ENCODE data around the gene RAD1. TPM values are rescaled to one million over a fixed set of nuclear protein-coding genes. Genes with fewer than 3 reads are reported as not detected.

Gene RAD1
- total RNA-seq, 2 experiments from 2014 or later: 37.9 to 39.2 TPM

- no peak for DNase-seq
- CTCF ChIA-PET: interaction anchor here (1.7 kb wide), 1 partner anchor 32 kb away, joined by 4 read pairs; no protein-coding TSS in a partner anchor
Observed at GRCh38 chr5:34866989-34867471, 48.3 kb downstream of the RAD1 start.

GRCh38 chr5:34865091-34865490, 50.2 kb downstream of the RAD1 start:
- Mint-ChIP-seq H3K27me3 (no peaks in the 10 kb centered on the region), H3K4me1 (ENCODE audit: low read depth) (no peaks in the 10 kb centered on the region), H3K4me3 (no peak overlapping the region), H3K36me3 (ENCODE audit: low read depth) (no peaks in the 10 kb centered on the region), H3K27ac (no peak overlapping the region), H3K9me3 (no peaks in the 10 kb centered on the region)
- ATAC-seq (no peak), DNase-seq (no peak)
- ChIA-PET POLR2A (no interaction called here), CTCF (no interaction called here)
- intact Hi-C loops (cut with micrococcal nuclease): no loop called here
- TF ChIP-seq CTCF (IDR thresholded peaks at IDR 0.05): no peak

More at GRCh38 chr5:34866989-34867471, 48.3 kb downstream of the RAD1 start:
- no peak overlapping the region for H3K4me3 Mint-ChIP-seq
- H3K36me3 Mint-ChIP-seq (ENCODE audit: low read depth): no peaks in the 10 kb centered on the region
- no peak overlapping the region for H3K27ac Mint-ChIP-seq
- intact Hi-C loops (cut with micrococcal nuclease): no loop called here
- POLR2A ChIA-PET: no interaction called here
- TF ChIP-seq CTCF (IDR thresholded peaks at IDR 0.05): no peak
- H3K9me3 Mint-ChIP-seq: no peaks in the 10 kb centered on the region
- H3K4me1 Mint-ChIP-seq (ENCODE audit: low read depth): no peaks in the 10 kb centered on the region
- no peaks in the 10 kb centered on the region for H3K27me3 Mint-ChIP-seq
- ATAC-seq: no peak

GRCh38 chr5:34863946-34864345, 51.4 kb downstream of the RAD1 start:
- no peaks in the 10 kb centered on the region for H3K9me3 Mint-ChIP-seq
- intact Hi-C loops (cut with micrococcal nuclease): no loop called here
- no peaks in the 10 kb centered on the region for H3K4me1 Mint-ChIP-seq (ENCODE audit: low read depth)
- ChIA-PET POLR2A (no interaction called here), CTCF (no interaction called here)
- H3K36me3 Mint-ChIP-seq (ENCODE audit: low read depth): no peaks in the 10 kb centered on the region
- H3K4me3 Mint-ChIP-seq: no peak overlapping the region
- DNase-seq (no peak), ATAC-seq (no peak)
- H3K27me3 Mint-ChIP-seq: no peaks in the 10 kb centered on the region
- H3K27ac Mint-ChIP-seq: no peak overlapping the region
- TF ChIP-seq CTCF (IDR thresholded peaks at IDR 0.05): no peak

GRCh38 chr5:34859253-34859652, 56.1 kb downstream of the RAD1 start:
- Mint-ChIP-seq H3K36me3 (ENCODE audit: low read depth) (no peaks in the 10 kb centered on the region), H3K27me3 (no peaks in the 10 kb centered on the region), H3K4me3 (no peak overlapping the region), H3K27ac (no peak overlapping the region), H3K4me1 (ENCODE audit: low read depth) (no peaks in the 10 kb centered on the region), H3K9me3 (no peaks in the 10 kb centered on the region)
- ChIA-PET POLR2A (no interaction called here), CTCF (interaction anchor here (1.5 kb wide), 1 partner anchor 39 kb away, joined by 4 read pairs; no protein-coding TSS in a partner anchor)
- no peak for ATAC-seq
- no peak for DNase-seq
- intact Hi-C loops (cut with micrococcal nuclease): no loop called here
- no peak for TF ChIP-seq CTCF (IDR thresholded peaks at IDR 0.05)

GRCh38 chr5:34858790-34859189, 56.5 kb downstream of the RAD1 start:
- ATAC-seq (no peak), DNase-seq (no peak)
- Mint-ChIP-seq H3K4me1 (ENCODE audit: low read depth) (no peaks in the 10 kb centered on the region), H3K9me3 (no peaks in the 10 kb centered on the region), H3K27ac (no peak overlapping the region), H3K4me3 (no peak overlapping the region), H3K36me3 (ENCODE audit: low read depth) (no peaks in the 10 kb centered on the region), H3K27me3 (peaks cover 2% of the 10 kb centered on the region)
- ChIA-PET CTCF (no interaction called here), POLR2A (no interaction called here)
- intact Hi-C loops (cut with micrococcal nuclease): no loop called here
- no peak for TF ChIP-seq CTCF (IDR thresholded peaks at IDR 0.05)

Measured in activated CD8-positive, alpha-beta T cell treated with anti-CD3 and anti-CD28 coated beads for 36 hours (primary cell).